Activated CD4-positive, alpha-beta T cell treated with anti-CD3 and anti-CD28 coated beads for 1 hour (primary cell): ENCODE measurements around the gene ZIC4.

Source experiments
- DNase-seq: peaks from one replicate; pipeline ENCODE4 v3.0.0-alpha.2; 2020

Gene ZIC4

GRCh38 chr3:147388700-147389580 lies 17.4 kb downstream of the ZIC4 start:
- DNase-seq = no peak

GRCh38 chr3:147387885-147388699 lies 18.3 kb downstream of the ZIC4 start:
- no peak for DNase-seq

- no peak for DNase-seq
These were observed 19.0 kb downstream of the ZIC4 start for GRCh38 chr3:147387291-147387884.

- DNase-seq = no peak
These were observed 21.0 kb downstream of the ZIC4 start for GRCh38 chr3:147385059-147386012.

GRCh38 chr3:147384210-147385058 lies 21.9 kb downstream of the ZIC4 start:
- DNase-seq = no peak

- DNase-seq = no peak
These were observed 22.7 kb downstream of the ZIC4 start for GRCh38 chr3:147383617-147384016.

- no peak for DNase-seq
These were observed 24.7 kb downstream of the ZIC4 start for GRCh38 chr3:147381596-147381995.

- no peak for DNase-seq
These were observed 25.4 kb downstream of the ZIC4 start for GRCh38 chr3:147380977-147381376.

GRCh38 chr3:147380387-147380951 lies 25.9 kb downstream of the ZIC4 start:
- DNase-seq = no peak

GRCh38 chr3:147379651-147380050 lies 26.7 kb downstream of the ZIC4 start:
- no peak for DNase-seq

GRCh38 chr3:147377412-147378367 lies 28.7 kb downstream of the ZIC4 start:
- no peak for DNase-seq

GRCh38 chr3:147373301-147373700 lies 33.0 kb downstream of the ZIC4 start:
- DNase-seq = no peak

- no peak for DNase-seq
These were observed 33.8 kb downstream of the ZIC4 start for GRCh38 chr3:147372525-147373027.

- DNase-seq = no peak
These were observed 34.5 kb downstream of the ZIC4 start for GRCh38 chr3:147371771-147372340.

GRCh38 chr3:147371140-147371539 lies 35.2 kb downstream of the ZIC4 start:
- no peak for DNase-seq

- no peak for DNase-seq
These were observed 36.0 kb downstream of the ZIC4 start for GRCh38 chr3:147370349-147370748.

- no peak for DNase-seq
These were observed 36.7 kb downstream of the ZIC4 start for GRCh38 chr3:147369661-147370123.

- no peak for DNase-seq
These were observed 37.1 kb downstream of the ZIC4 start for GRCh38 chr3:147369231-147369630.
